GM20431 (cell line): ENCODE data around the gene CRYBB1.

Source experiments
- in situ Hi-C: fragments of 300-500 bp; cut with MseI, MboI; formaldehyde crosslinking; loops from one replicate; pipeline ENCODE4 v1.15.0; 2020; ENCODE audit warnings: low sequenced_read_pairs; ENCODE audit not compliant: unreplicated experiment

CRYBB1 gene

GRCh38 chr22:26584010-26584409, 33.8 kb downstream of the CRYBB1 start:
- in situ Hi-C loops, result no loop called here

DNA sequence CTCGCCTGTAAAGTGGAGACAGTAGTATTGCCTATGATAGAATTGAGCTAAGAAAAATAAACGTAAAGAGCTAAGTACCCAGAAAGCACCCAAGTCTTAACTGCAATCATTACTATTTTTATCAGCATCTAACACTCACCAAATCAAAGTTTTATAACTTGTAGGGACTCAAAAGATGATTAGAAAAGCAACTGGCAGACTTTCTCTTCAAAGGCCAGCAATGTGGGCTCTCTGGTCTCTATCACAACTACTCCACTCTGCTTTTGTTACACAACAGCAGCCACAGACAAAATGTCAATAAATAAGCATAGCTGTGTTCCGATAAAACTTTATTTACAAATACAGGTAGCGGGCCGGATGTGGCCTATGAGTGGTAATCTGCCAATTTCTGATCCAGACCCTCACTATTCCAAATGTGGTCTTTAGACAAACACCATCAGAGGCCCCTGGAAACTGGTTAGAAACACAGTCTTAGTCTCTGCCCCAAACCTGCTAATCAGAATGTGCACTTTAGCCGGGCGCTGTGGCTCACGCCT, 36.1 kb downstream of the CRYBB1 start:
- in situ Hi-C loops, result no loop called here

DNA sequence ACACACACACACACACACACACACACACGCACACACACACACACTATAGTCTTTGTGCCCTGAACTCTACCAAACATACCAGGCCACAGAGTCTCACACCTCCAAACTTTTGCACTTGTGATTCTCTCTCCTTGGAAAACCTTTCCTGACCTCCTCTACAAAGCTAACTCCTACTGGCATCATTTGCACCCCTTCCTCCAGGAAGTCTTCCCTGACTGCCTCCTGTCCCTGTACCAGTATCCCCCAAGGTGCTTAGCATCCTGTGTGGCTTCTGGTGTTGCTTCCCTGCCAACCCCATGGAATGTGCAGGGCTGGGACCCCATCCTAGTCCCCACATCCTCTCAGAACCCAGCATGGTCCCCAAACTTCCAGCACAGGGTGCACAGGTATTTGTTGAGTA, 36.8 kb downstream of the CRYBB1 start:
- in situ Hi-C loops, result no loop called here

DNA sequence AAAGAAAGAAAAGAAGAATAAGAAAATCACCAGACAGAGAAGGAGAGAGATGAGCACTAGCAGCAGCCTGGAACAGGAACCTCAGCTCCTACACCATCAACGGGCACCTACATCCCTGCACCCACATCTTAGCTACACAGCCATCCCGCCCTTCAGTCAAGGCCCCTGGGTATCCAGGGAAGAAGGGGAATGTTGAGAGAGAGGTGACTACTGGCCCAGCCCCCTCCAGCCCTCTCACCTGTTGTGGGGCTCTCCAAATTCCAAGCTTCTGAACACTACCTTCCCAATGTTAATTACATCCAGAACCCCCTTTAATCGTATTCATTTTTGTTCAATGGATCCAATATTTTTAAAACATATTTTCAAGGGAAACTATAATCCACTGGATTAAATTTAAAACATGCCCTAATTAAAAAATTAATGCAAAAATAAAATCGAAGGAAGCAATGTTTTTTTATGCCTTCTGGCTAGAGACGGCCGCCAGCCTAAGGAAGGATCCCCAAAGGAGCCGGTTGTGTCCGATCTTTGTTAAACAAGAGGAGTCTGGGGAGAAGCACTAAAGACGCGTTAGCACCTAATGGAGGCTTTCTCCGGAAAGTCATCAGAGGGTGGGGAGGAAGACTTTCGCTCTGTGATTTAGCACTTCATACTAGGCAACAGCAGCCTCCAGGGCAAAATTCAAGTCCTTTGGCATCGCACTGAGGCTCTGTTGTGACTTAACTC, 37.4 kb downstream of the CRYBB1 start:
- in situ Hi-C loops, result no loop called here

- in situ Hi-C loops, result no loop called here
These were observed 38.4 kb downstream of the CRYBB1 start for GRCh38 chr22:26579331-26579886.

DNA sequence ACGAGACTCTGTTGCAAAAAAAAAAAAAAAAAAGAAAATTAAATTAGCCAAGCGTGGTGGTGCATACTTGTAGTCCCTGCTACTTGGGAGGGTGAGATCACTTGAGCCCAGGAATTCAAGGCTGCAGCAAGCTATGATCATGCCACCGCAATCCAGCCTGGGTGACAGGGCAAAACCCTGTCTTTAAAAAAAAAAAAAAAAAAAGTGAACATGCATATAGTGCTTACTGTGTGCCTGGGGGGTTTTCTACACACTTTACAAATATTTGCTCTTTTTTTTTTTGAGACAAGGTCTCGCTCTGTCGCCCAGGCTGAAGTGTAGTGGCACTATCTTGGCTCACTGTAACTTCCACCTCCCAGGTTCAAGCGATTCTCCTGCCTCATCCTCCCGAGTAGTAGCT, 40.7 kb downstream of the CRYBB1 start:
- in situ Hi-C loops, result no loop called here

- in situ Hi-C loops, result no loop called here
These were observed 41.7 kb downstream of the CRYBB1 start for GRCh38 chr22:26576026-26576680.

DNA sequence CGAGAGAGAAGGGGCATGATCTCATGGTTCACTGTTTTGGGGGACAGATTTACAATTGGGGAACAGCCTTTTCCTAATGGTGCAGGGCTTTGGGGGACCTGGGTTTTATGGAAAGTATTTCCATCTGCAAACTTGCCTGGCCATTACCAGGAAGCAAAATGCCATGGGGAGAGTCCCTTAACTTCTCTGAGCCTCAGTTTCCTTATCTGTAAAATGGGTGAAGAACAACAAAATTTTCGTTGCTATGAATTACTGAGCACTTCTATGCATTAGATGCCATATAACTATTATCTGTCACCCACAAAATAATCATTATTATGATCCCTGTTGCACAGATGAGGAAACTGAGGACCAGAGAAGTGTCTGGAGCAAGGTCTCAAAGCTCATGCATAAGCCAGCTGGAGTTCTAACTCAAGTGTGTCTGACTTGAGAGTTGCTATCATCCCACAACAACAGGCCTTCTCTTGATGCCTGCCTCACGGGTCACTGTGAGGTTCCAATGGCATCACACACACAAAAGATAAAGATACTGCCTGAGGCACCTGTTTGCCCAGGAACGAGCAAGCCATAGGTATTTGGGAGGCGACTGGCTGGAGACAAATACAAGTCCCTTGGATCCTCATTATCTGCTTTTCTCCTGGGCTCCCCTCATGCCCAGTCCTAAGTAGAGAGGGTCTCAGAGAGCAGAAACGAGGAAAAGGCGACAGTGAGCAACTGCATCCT, 43.7 kb downstream of the CRYBB1 start:
- in situ Hi-C loops, result no loop called here

DNA sequence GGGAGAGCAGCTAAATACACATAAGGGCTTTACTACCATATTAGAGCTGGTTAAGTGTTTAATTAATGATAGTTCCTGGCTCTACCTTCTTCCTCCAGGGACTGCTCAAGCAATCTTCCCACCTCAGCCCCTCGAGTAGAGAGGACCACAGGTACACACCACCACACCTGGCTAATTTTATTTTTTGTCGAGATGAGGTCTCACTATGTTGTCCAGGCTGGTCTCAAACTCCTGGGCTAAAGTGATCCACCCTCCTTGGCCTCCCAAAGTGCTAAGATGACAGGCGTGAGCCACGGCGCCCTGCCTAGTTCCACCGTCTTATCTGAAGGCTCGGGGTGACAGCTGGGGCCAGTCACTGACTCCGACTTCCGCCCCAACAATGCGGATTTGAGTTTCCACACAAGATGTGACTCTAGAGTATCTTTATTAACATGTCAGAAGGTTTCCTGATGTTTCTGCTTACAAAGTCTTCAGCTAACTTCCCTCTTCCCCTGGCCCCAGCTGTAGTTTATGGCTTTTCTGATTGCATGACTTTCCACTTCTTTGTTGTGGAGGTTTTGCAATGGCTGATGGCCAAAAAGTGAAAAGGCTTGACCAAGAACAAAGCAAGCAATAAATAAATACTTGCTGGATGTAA, 44.7 kb downstream of the CRYBB1 start:
- in situ Hi-C loops, result no loop called here

DNA sequence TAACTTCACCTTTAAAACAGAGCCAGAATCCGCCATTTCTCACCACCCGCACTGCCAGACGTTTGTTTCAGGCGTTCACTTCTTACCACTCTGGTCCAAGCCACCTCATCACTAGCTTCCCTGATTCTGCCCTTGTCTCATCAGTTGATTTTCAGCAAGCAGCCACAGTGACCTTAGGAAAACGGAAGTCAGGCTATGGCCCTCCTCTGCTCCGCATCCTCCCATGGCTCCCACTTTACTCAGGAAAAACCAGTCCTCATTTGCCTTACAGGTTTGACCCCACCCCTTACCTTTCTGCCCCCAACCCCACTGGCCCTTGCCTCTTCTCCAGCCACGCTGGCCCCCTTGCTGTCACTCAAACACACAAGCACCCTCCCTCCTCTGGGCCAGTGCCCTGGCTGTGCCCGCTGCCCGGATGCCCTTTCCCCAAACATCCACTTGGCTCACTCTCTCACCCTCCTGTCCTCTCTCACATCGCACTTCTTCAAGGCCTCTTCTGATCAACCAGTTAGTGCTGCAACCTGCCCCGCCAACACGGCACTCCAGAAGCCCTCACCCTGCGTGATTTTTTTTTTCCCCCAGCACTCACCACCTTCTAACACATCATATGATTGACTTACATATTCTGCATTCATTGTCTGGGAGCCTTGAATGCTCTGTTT, 46.8 kb downstream of the CRYBB1 start:
- in situ Hi-C loops, result no loop called here

DNA sequence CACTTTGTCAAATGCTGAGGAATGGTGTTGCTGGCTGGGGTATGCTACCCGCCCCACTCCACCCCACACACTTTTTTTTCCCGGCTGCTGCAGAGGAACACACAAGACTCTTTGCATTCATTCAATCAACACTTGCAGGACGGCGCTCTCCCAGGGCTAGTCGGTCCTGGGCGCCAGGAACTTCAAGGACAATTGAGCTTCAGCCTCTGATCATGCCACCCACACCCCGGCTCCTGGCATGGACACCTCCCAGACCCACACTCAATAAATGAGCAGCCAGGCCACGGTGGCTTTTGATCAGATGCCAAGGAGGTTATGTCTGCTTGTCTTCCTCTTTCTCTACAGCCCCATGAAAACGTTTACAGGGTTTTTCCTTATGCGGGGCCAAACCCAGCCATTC, 47.7 kb downstream of the CRYBB1 start:
- in situ Hi-C loops, result no loop called here

- in situ Hi-C loops, result no loop called here
These were observed 49.6 kb downstream of the CRYBB1 start for GRCh38 chr22:26568207-26568706.

DNA sequence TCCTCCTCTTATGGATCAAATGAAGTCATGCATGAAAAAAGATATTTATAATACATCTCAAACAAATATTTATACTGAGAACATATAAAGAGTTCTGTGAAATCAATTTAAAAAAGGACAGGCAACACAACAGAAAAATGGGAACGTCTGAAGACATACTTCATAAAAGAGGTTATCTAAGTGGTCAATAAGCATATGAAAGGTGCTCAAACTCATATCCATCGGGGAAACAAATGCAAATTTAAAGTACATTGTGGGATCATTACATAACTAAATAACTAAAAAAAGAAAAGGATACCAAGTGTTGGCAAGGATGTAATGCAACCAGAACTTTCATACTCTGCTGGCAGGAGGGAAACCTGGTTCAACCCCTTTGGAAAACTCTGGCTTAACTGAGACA, 50.2 kb downstream of the CRYBB1 start:
- in situ Hi-C loops, result no loop called here

GRCh38 chr22:26566994-26567393, 50.8 kb downstream of the CRYBB1 start:
- in situ Hi-C loops, result no loop called here

- in situ Hi-C loops, result no loop called here
These were observed 51.9 kb downstream of the CRYBB1 start for GRCh38 chr22:26565889-26566288.

DNA sequence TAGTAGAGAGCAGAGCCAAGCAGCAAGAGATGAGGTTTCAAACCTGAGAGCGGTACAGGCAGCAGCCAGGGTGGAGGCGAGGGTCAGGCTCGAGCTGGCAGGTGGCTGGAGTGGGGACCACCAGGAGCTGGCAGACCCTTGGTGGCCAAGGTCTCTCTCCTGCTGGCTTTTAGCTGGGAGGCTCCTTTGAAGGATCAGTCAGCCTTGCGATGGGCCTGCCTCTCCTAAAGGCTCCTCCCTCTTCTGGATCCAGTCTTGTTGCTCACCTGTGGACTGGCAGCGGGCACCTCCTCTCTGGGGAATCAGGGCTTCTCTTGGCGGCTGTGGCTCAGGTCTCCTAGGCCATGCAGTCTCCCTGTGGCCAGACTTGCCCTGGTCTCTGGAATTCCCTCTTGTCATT, 52.6 kb downstream of the CRYBB1 start:
- in situ Hi-C loops, result no loop called here

DNA sequence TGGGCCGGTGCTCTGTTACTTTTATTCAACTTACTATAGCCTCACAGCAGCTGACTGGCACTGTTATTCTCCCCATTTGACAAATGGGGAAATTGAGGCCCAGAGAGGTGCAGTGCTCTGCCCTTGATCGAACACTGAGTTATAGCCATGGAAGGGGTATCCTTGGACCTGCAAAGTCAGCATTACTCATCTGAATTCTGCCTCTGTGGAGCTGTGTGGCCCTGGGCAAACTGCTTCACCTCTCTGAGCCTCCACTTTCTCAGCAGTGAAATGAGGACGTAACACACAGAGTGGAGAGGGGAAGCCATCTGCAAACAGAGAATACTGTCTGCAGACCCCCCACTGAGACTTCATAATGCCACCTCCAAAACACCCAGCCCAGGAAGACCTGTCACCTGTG, 53.2 kb downstream of the CRYBB1 start:
- in situ Hi-C loops, result no loop called here

GRCh38 chr22:26564181-26564580, 53.6 kb downstream of the CRYBB1 start:
- in situ Hi-C loops, result no loop called here

GRCh38 chr22:26563022-26563421, 54.8 kb downstream of the CRYBB1 start:
- in situ Hi-C loops, result no loop called here
